Colonic mucosa (tissue), 4 donors: ENCODE data around the gene HACE1. TPM values are rescaled to one million over a fixed set of nuclear protein-coding genes. Genes with fewer than 3 reads are reported as not detected.
"Not testable (repeated sequence)": the region's sequence is repeated elsewhere in the genome, so short reads cannot be mapped to it uniquely, and the experiment has no call there.

ENCODE experiments used
- DNase-seq: peaks from one replicate; pipeline ENCODE4 v3.0.0-alpha.2; 2020
- H3K27ac ChIP-seq: fragments of 200-600 bp; one replicate; pipeline ENCODE4 v1.8.0; 2021
- H3K27me3 ChIP-seq: fragments of 200-600 bp; one replicate; pipeline ENCODE4 v1.8.0; 2021
- H3K36me3 ChIP-seq: fragments of 200-600 bp; one replicate; pipeline ENCODE4 v1.8.0; 2021
- H3K4me1 ChIP-seq: fragments of 200-600 bp; one replicate; pipeline ENCODE4 v1.8.0; 2021; ENCODE audit warnings: mild to moderate bottlenecking
- H3K4me3 ChIP-seq: fragments of 200-600 bp; one replicate; pipeline ENCODE4 v1.8.0; 2021
- H3K9ac ChIP-seq, 2 donors: one replicate each; pipeline ENCODE4 v1.7.0; 2013; ENCODE audit warnings: control low read depth in 2 of 2, low read depth in 2 of 2, low read length in 2 of 2
- H3K9me3 ChIP-seq: fragments of 200-600 bp; one replicate; pipeline ENCODE4 v1.8.0; 2021
- CTCF ChIP-seq: fragments of 200-600 bp; IDR thresholded peaks from one replicate; pipeline ENCODE4 v1.8.0; 2022; ENCODE audit warnings: antibody characterized with exemption, mild to moderate bottlenecking
- intact Hi-C: fragments of 100-400 bp; cut with DNase I; formaldehyde crosslinking; loops from one replicate; pipeline ENCODE4 v1.14.1; 2022
- total RNA-seq, 2 donors: library from RNA; stranded (reverse); fragmentation: NEBNext Ultra II Directional in 1 of 2; extraction: Animal tissue kit (Norgen Biotek cat#: 25700) in 1 of 2; gene quantifications; one replicate each; pipeline ENCODE4 v1.2.1, GENCODE V29; 2021
- donor health status: healthy.
- donor health status: DM: no; HTN: no; CAD: no.
- donor health status: DM: no; HTN: no; CAD: no.

Gene HACE1
- total RNA-seq = 1 to 10 TPM; 6.9 TPM

DNA sequence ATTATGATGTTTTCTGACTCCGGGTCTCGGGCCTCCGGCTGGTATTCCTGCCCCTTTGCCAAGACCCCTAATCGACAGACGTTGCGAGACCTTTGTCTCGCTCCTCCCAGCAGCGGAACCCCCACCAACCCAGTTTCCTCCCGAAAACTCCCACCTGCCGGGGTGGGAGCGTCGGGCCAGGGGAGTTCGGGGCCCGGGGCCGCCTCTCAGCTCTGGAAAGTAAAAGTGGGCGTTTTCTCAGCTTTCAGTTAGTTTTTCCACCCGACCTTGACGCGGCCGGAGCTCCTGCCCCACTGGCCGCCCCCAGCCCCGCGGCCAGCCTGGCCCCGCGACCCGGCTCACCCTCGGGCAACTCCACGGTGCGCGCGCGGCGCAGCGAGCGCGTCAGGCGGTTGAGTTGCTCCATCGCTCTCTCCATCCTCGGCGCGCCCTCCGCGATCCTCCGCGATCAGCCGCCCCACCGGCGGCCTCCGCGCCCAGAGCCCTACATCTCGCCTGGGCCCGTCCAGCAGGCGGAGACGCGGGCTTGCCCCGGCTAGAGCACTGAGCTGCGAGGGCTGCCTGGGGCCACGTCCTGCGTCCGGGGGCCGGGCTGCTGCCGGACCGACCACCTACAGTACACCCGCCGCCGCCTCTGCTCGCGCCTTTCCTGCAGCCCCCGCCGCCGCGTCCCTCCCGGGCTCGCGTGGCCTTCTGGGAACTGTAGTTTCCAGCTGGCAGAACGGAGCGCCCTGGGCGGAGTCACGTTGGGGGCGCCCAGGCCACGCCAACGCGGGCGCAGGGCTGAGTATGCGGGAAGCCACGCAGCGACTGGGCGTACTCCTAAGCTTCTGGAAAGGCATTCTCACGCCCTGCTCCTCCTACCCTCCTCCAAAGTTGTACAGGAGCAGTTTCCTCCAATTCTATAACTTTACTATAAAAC lies at the start of gene HACE1:
Gene HACE1 (minus strand): TSS at position 695 of the 922 bp plus-strand sequence. CDS start 277 bp downstream, at position 418.
- TF ChIP-seq CTCF = no peak
- H3K4me1 ChIP-seq = peaks cover 4% of the 10 kb centered on the region
- H3K4me3 ChIP-seq = peak within 1 kb of the TSS; percentile 90
- DNase-seq = peak; percentile 91
- peak within 1 kb of the TSS; percentile 43 for H3K27ac ChIP-seq
- H3K27me3 ChIP-seq = no peaks in the 10 kb centered on the region
- no peaks in the 10 kb centered on the region for H3K9me3 ChIP-seq
- H3K36me3 ChIP-seq = no peaks in the 10 kb centered on the region
- peak within 1 kb of the TSS; percentile 55 to 83 for H3K9ac ChIP-seq
- intact Hi-C loops = no loop called here

GRCh38 chr6:104908888-104909525 lies 49.3 kb upstream of the HACE1 start:
- intact Hi-C loops = no loop called here
- H3K9me3 ChIP-seq = no peaks in the 10 kb centered on the region
- no peaks in the 10 kb centered on the region for H3K27me3 ChIP-seq
- H3K36me3 ChIP-seq = no peaks in the 10 kb centered on the region
- H3K4me1 ChIP-seq = no peaks in the 10 kb centered on the region
- no peak for TF ChIP-seq CTCF
- no peak overlapping the region for H3K27ac ChIP-seq
- H3K4me3 ChIP-seq = no peak overlapping the region
- H3K9ac ChIP-seq = no peak overlapping the region
- DNase-seq = no peak

DNA sequence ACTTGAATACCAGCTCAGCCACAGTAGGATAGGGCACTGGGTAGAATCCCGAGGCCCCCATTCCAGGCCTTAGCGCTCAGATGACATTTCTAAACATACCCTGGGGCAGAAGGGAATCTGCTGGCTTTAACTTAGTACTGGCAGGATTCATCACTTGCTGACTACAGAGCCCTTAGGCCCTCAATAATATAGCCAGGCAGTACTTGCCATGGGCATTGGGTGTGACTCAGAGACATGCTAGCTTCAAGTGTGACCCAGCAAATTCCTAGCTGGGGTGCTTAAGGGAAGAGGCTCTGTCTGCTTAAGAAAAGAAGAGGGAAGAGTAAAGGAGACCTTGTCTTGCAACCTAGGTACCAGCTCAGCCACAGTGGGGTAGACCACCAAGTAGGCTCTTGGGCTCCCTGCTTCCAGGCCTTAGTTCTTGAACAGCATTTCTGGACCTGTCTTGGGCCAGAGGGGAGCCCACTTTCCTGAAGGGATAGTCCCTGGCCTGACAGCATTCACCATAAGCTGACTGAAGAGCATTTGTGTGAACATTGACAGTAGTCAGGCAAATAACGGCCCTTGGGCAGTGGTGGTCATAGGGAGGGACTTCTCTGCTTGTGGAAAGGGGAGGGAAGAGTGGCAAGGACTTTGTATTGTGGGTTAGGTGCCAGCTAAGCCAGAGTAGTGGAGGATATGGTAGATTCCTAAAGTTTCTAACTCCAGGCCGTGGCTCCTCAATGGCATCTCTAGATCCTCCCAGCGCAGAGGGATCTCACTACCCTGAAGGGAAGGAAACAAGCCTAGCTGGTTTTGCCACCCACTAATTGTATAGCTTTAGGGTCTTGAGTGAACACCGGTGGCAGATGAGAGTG lies 48.5 kb upstream of the HACE1 start:
- H3K4me1 ChIP-seq = no peaks in the 10 kb centered on the region
- H3K9me3 ChIP-seq = no peaks in the 10 kb centered on the region
- intact Hi-C loops = no loop called here
- H3K36me3 ChIP-seq = no peaks in the 10 kb centered on the region
- no peak overlapping the region for H3K4me3 ChIP-seq
- TF ChIP-seq CTCF = no peak
- no peaks in the 10 kb centered on the region for H3K27me3 ChIP-seq
- H3K27ac ChIP-seq = no peak overlapping the region
- no peak overlapping the region for H3K9ac ChIP-seq
- no peak for DNase-seq

DNA sequence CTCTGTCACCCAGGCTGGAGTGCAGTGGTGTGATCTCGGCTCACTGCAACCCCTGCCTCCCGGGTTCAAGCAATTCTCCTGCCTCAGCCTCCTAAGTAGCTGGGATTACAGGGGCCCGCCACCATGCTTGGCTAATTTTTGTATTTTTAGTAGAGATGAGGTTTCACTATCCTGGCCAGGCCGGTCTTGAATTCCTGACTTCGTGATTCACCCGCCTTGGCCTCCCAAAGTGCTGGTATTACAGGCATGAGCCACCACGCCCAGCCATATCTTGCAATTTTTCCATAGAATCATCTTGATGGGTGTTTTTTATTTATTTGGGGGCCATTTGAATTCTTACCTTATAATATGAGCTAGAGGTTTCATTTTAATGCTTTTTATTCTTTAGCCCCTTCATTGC lies 39.2 kb upstream of the HACE1 start:
- DNase-seq, H3K27me3 ChIP-seq, H3K9ac ChIP-seq, H3K9me3 ChIP-seq, H3K27ac ChIP-seq, H3K4me1 ChIP-seq, intact Hi-C loops, H3K36me3 ChIP-seq, H3K4me3 ChIP-seq: not testable (repeated sequence)

DNA sequence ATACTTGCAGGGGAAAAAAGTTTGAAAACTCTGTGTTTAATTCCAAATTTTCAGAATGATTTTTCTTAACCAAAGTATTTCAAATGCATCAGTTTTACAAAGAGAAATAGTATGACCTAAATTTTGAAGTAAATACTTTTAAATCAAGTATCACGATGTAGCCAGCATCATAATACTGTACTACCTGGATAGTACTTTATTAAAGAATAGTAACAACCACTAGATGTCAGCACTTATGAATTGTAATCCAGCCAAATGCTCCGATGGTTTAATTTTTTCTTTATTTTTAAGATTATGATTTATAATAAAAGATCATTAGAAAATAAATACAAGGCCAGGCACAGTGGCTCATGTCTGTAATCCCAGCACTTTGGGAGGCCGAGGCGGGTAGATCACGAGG lies 37.2 kb upstream of the HACE1 start:
- no peak overlapping the region for H3K9ac ChIP-seq
- H3K27ac ChIP-seq = no peak overlapping the region
- TF ChIP-seq CTCF = no peak
- no peaks in the 10 kb centered on the region for H3K4me1 ChIP-seq
- H3K4me3 ChIP-seq = no peak overlapping the region
- no peaks in the 10 kb centered on the region for H3K36me3 ChIP-seq
- intact Hi-C loops = no loop called here
- H3K27me3 ChIP-seq = no peaks in the 10 kb centered on the region
- no peaks in the 10 kb centered on the region for H3K9me3 ChIP-seq
- no peak for DNase-seq
